Stimulated activated naive CD8-positive, alpha-beta T cell treated with anti-CD3 and anti-CD28 coated beads, Interleukin-15, amount 100 ng/mL, for 72 hours (primary cell): Measurements from ENCODE around the gene PDCD5.
"Not testable (repeated sequence)": the region's sequence is repeated elsewhere in the genome, so short reads cannot be mapped to it uniquely, and the experiment has no call there.

ENCODE experiments used
- ATAC-seq: fragments of 150-1000 bp; cut with Tn5 transposase; 2 replicates; pipeline ENCODE4 v1.10.0; 2021; ENCODE audit warnings: mild to moderate bottlenecking, moderate library complexity
- DNase-seq, 2 donors: peaks; one replicate each; pipeline ENCODE4 v3.0.0; 2021 to 2022
- H3K27ac Mint-ChIP-seq, 2 donors: one replicate each; pipeline ENCODE4 v1.8.0; 2022; ENCODE audit warnings: mild to moderate bottlenecking in 2 of 2, mixed read lengths in 2 of 2, moderate library complexity in 2 of 2
- H3K27me3 Mint-ChIP-seq: one replicate; pipeline ENCODE4 v1.8.0; 2022; ENCODE audit warnings: mixed read lengths
- H3K4me1 Mint-ChIP-seq: one replicate; pipeline ENCODE4 v1.8.0; 2022; ENCODE audit warnings: mild to moderate bottlenecking, mixed read lengths
- H3K4me3 Mint-ChIP-seq, 2 donors: one replicate each; pipeline ENCODE4 v1.8.0; 2022; ENCODE audit warnings: mild to moderate bottlenecking in 2 of 2, mixed read lengths in 2 of 2, moderate library complexity in 1 of 2
- H3K9me3 Mint-ChIP-seq, 2 donors: one replicate each; pipeline ENCODE4 v1.8.0; 2022; ENCODE audit warnings: mixed read lengths in 2 of 2

PDCD5 gene

GRCh38 chr19:32567486-32567885 lies 13.5 kb upstream of the PDCD5 start:
- Mint-ChIP-seq H3K27me3 (peaks cover 12% of the 10 kb centered on the region), H3K27ac (no peak overlapping the region), H3K4me3 (no peak overlapping the region), H3K4me1 (peaks cover 11% of the 10 kb centered on the region), H3K9me3 (no peaks in the 10 kb centered on the region)
- DNase-seq (no peak), ATAC-seq (no peak)

GRCh38 chr19:32570081-32570785 lies 10.8 kb upstream of the PDCD5 start:
- Mint-ChIP-seq H3K4me3 (peak overlapping the region in 1 of 2 donors; percentile 39), H3K4me1 (peaks cover 23% of the 10 kb centered on the region), H3K9me3 (no peaks in the 10 kb centered on the region), H3K27ac (no peak overlapping the region), H3K27me3 (peaks cover 26% of the 10 kb centered on the region)
- DNase-seq, result peak; percentile 31 to 38
- ATAC-seq, result peak; percentile 82

- Mint-ChIP-seq H3K27me3 (peaks cover 32% of the 10 kb centered on the region), H3K4me1 (peaks cover 23% of the 10 kb centered on the region)
- H3K4me3 Mint-ChIP-seq, ATAC-seq, H3K9me3 Mint-ChIP-seq, H3K27ac Mint-ChIP-seq, DNase-seq: not testable (repeated sequence)
These were observed 9.4 kb upstream of the PDCD5 start for GRCh38 chr19:32571471-32572075.

GRCh38 chr19:32572700-32573491 lies 8.1 kb upstream of the PDCD5 start:
- peak in 1 of 2 donors; percentile 29 for DNase-seq
- Mint-ChIP-seq H3K27me3 (peaks cover 39% of the 10 kb centered on the region), H3K4me1 (peaks cover 23% of the 10 kb centered on the region), H3K4me3 (peak overlapping the region; percentile 81 to 92)
- peak; percentile 50 for ATAC-seq
- not testable (repeated sequence) for H3K9me3 Mint-ChIP-seq, H3K27ac Mint-ChIP-seq

GRCh38 chr19:32573492-32573794 lies 7.5 kb upstream of the PDCD5 start:
- H3K4me3 Mint-ChIP-seq, result no peak overlapping the region
- ATAC-seq, result no peak
- peak overlapping the region in 1 of 2 donors; percentile 83 for H3K27ac Mint-ChIP-seq
- no peak for DNase-seq
- H3K9me3 Mint-ChIP-seq, result no peaks in the 10 kb centered on the region
- peaks cover 39% of the 10 kb centered on the region for H3K27me3 Mint-ChIP-seq
- peaks cover 23% of the 10 kb centered on the region for H3K4me1 Mint-ChIP-seq

- no peak overlapping the region for H3K27ac Mint-ChIP-seq
- H3K4me1 Mint-ChIP-seq, result peaks cover 20% of the 10 kb centered on the region
- DNase-seq (no peak), ATAC-seq (no peak)
- H3K9me3 Mint-ChIP-seq, result no peaks in the 10 kb centered on the region
- no peak overlapping the region for H3K4me3 Mint-ChIP-seq
- H3K27me3 Mint-ChIP-seq, result peaks cover 28% of the 10 kb centered on the region
These were observed 4.2 kb upstream of the PDCD5 start for GRCh38 chr19:32576790-32577189.

GRCh38 chr19:32580353-32580900 lies 563 bp upstream of the PDCD5 start:
- H3K4me1 Mint-ChIP-seq, result peaks cover 38% of the 10 kb centered on the region
- peak; percentile 25 for ATAC-seq
- peaks cover 13% of the 10 kb centered on the region for H3K27me3 Mint-ChIP-seq
- DNase-seq, result no peak
- no peaks in the 10 kb centered on the region for H3K9me3 Mint-ChIP-seq
- H3K4me3 Mint-ChIP-seq, result peak overlapping the region; percentile 95 to 96
- H3K27ac Mint-ChIP-seq, result peak overlapping the region; percentile 81 to 87

GRCh38 chr19:32581705-32582179 lies 752 bp downstream of the PDCD5 start:
- H3K4me3 Mint-ChIP-seq, result peak overlapping the region; percentile 86 to 96
- peaks cover 6% of the 10 kb centered on the region for H3K27me3 Mint-ChIP-seq
- H3K9me3 Mint-ChIP-seq, result no peaks in the 10 kb centered on the region
- ATAC-seq (no peak), DNase-seq (no peak)
- H3K27ac Mint-ChIP-seq, result peak overlapping the region; percentile 67 to 84
- peaks cover 51% of the 10 kb centered on the region for H3K4me1 Mint-ChIP-seq

GRCh38 chr19:32587747-32588504 lies 6.9 kb downstream of the PDCD5 start:
- H3K4me1 Mint-ChIP-seq, result peaks cover 43% of the 10 kb centered on the region
- H3K4me3 Mint-ChIP-seq, H3K27ac Mint-ChIP-seq, H3K9me3 Mint-ChIP-seq, H3K27me3 Mint-ChIP-seq, ATAC-seq, DNase-seq: not testable (repeated sequence)

GRCh38 chr19:32594021-32594420 lies 13.0 kb downstream of the PDCD5 start:
- no peak for ATAC-seq
- Mint-ChIP-seq H3K27me3 (no peaks in the 10 kb centered on the region), H3K9me3 (no peaks in the 10 kb centered on the region), H3K27ac (no peak overlapping the region), H3K4me1 (peaks cover 8% of the 10 kb centered on the region), H3K4me3 (no peak overlapping the region)
- DNase-seq, result no peak

GRCh38 chr19:32595491-32595890 lies 14.5 kb downstream of the PDCD5 start:
- H3K4me3 Mint-ChIP-seq, result no peak overlapping the region
- no peak for ATAC-seq
- no peaks in the 10 kb centered on the region for H3K9me3 Mint-ChIP-seq
- peaks cover 17% of the 10 kb centered on the region for H3K4me1 Mint-ChIP-seq
- no peak overlapping the region for H3K27ac Mint-ChIP-seq
- H3K27me3 Mint-ChIP-seq, result no peaks in the 10 kb centered on the region
- DNase-seq, result no peak

GRCh38 chr19:32598022-32598421 lies 17.0 kb downstream of the PDCD5 start:
- no peaks in the 10 kb centered on the region for H3K27me3 Mint-ChIP-seq
- no peak overlapping the region for H3K27ac Mint-ChIP-seq
- DNase-seq (no peak), ATAC-seq (no peak)
- H3K4me3 Mint-ChIP-seq, result no peak overlapping the region
- no peaks in the 10 kb centered on the region for H3K9me3 Mint-ChIP-seq
- H3K4me1 Mint-ChIP-seq, result peaks cover 12% of the 10 kb centered on the region

GRCh38 chr19:32599258-32599657 lies 18.3 kb downstream of the PDCD5 start:
- peak; percentile 88 for ATAC-seq
- Mint-ChIP-seq H3K27ac (peak overlapping the region in 1 of 2 donors; percentile 35), H3K9me3 (no peaks in the 10 kb centered on the region), H3K4me3 (peak overlapping the region; percentile 14 to 67), H3K27me3 (no peaks in the 10 kb centered on the region), H3K4me1 (peaks cover 12% of the 10 kb centered on the region)
- no peak for DNase-seq

- Mint-ChIP-seq H3K4me1 (peaks cover 12% of the 10 kb centered on the region), H3K27ac (peak overlapping the region; percentile 15 to 35), H3K9me3 (no peaks in the 10 kb centered on the region), H3K4me3 (peak overlapping the region; percentile 14 to 67), H3K27me3 (no peaks in the 10 kb centered on the region)
- DNase-seq (peak; percentile 32 to 37), ATAC-seq (peak; percentile 76)
These were observed 18.8 kb downstream of the PDCD5 start for GRCh38 chr19:32599736-32600157.

- no peak for ATAC-seq
- no peak for DNase-seq
- no peaks in the 10 kb centered on the region for H3K9me3 Mint-ChIP-seq
- peaks cover 10% of the 10 kb centered on the region for H3K4me1 Mint-ChIP-seq
- no peak overlapping the region for H3K4me3 Mint-ChIP-seq
- H3K27ac Mint-ChIP-seq, result no peak overlapping the region
- no peaks in the 10 kb centered on the region for H3K27me3 Mint-ChIP-seq
These were observed 23.0 kb downstream of the PDCD5 start for GRCh38 chr19:32603961-32604360.
